NCI-H1436 treated with DMSO at 0.1 percent for 48 hours (cell line): ENCODE data around the gene ROBO1.

ENCODE experiments used
- DNase-seq: peaks from one replicate; lab custom pipeline; 2025; lab: John Stamatoyannopoulos, UW

Gene ROBO1

GRCh38 chr3:79670178-79670577 lies 97.6 kb downstream of the ROBO1 start:
- DNase-seq, result no peak

GRCh38 chr3:79664455-79664854 lies 103.3 kb downstream of the ROBO1 start:
- no peak for DNase-seq

GRCh38 chr3:79661896-79662295 lies 105.9 kb downstream of the ROBO1 start:
- DNase-seq, result no peak

GRCh38 chr3:79657076-79657475 lies 110.7 kb downstream of the ROBO1 start:
- no peak for DNase-seq

- no peak for DNase-seq
Observed at GRCh38 chr3:79654019-79654418, 113.8 kb downstream of the ROBO1 start.

- no peak for DNase-seq
Observed at GRCh38 chr3:79653266-79653830, 114.5 kb downstream of the ROBO1 start.

- no peak for DNase-seq
Observed at GRCh38 chr3:79651536-79652065, 116.2 kb downstream of the ROBO1 start.

- DNase-seq, result no peak
Observed at GRCh38 chr3:79639855-79640254, 127.9 kb downstream of the ROBO1 start.

GRCh38 chr3:79636372-79636771 lies 131.4 kb downstream of the ROBO1 start:
- no peak for DNase-seq

- DNase-seq, result no peak
Observed at GRCh38 chr3:79632842-79633241, 135.0 kb downstream of the ROBO1 start.

- no peak for DNase-seq
Observed at GRCh38 chr3:79618883-79619282, 148.9 kb downstream of the ROBO1 start.

GRCh38 chr3:79606414-79606813 lies 161.4 kb downstream of the ROBO1 start:
- DNase-seq, result no peak

GRCh38 chr3:79604681-79605080 lies 163.1 kb downstream of the ROBO1 start:
- DNase-seq, result no peak

- DNase-seq, result no peak
Observed at GRCh38 chr3:79602385-79602784, 165.4 kb downstream of the ROBO1 start.

- DNase-seq, result no peak
Observed at GRCh38 chr3:79598594-79598993, 169.2 kb downstream of the ROBO1 start.

- no peak for DNase-seq
Observed at GRCh38 chr3:79597709-79598108, 170.1 kb downstream of the ROBO1 start.

- DNase-seq, result no peak
Observed at GRCh38 chr3:79587150-79587549, 180.6 kb downstream of the ROBO1 start.

GRCh38 chr3:79586232-79586631 lies 181.6 kb downstream of the ROBO1 start:
- DNase-seq, result no peak

- no peak for DNase-seq
Observed at GRCh38 chr3:79572930-79573329, 194.9 kb downstream of the ROBO1 start.

- DNase-seq, result no peak
Observed at GRCh38 chr3:79568938-79569337, 198.9 kb downstream of the ROBO1 start.

GRCh38 chr3:79564192-79564591 lies 203.6 kb downstream of the ROBO1 start:
- no peak for DNase-seq

- no peak for DNase-seq
Observed at GRCh38 chr3:79560698-79561097, 207.1 kb downstream of the ROBO1 start.

GRCh38 chr3:79558943-79559342 lies 208.9 kb downstream of the ROBO1 start:
- DNase-seq, result no peak

- DNase-seq, result no peak
Observed at GRCh38 chr3:79555655-79556054, 212.1 kb downstream of the ROBO1 start.
